Breast epithelium (tissue), 4 donors: ENCODE measurements around the gene NEBL. TPM values are rescaled to one million over a fixed set of nuclear protein-coding genes. Genes with fewer than 3 reads are reported as not detected.

ENCODE experiments used
- DNase-seq, 2 donors: peaks; one replicate each; pipeline ENCODE4 v3.0.0-alpha.2; 2019; ENCODE audit warnings: low spot score in 2 of 2
- H3K27ac ChIP-seq, 2 donors: fragments of 200-600 bp; sonication (generic) in 1 of 2; one replicate each; pipeline ENCODE4 v1.5.1; 2016 to 2019; ENCODE audit warnings: mild to moderate bottlenecking in 1 of 2
- H3K27me3 ChIP-seq, 2 donors: fragments of 200-600 bp; sonication (generic) in 1 of 2; one replicate each; pipeline versions ENCODE4 v1.5.1 to v1.6.0; 2017 to 2019; ENCODE audit warnings: control low read depth in 1 of 2, mild to moderate bottlenecking in 1 of 2
- H3K36me3 ChIP-seq: fragments of 200-600 bp; one replicate; pipeline ENCODE4 v1.5.1; 2019
- H3K4me1 ChIP-seq, 2 donors: fragments of 200-600 bp; sonication (generic); one replicate each; pipeline ENCODE4 v1.5.1; 2016 to 2019; ENCODE audit warnings: control low read depth in 1 of 2
- H3K4me3 ChIP-seq, 3 donors: fragments of 200-600 bp; sonication (generic); 1 replicate in 2 of 3; 2 replicates in 1 of 3; pipeline ENCODE4 v1.5.1; 2016 to 2019; ENCODE audit warnings: mild to moderate bottlenecking in 3 of 3, moderate library complexity in 2 of 3
- H3K9me3 ChIP-seq, 2 donors: fragments of 200-600 bp; sonication (generic) in 1 of 2; one replicate each; pipeline ENCODE4 v1.5.1; 2016 to 2019; ENCODE audit warnings: control low read depth in 1 of 2
- POLR2A ChIP-seq: fragments of 450-650 bp; IDR thresholded peaks from one replicate; pipeline ENCODE4 v1.6.1; 2016; ENCODE audit warnings: antibody characterized with exemption, mild to moderate bottlenecking, moderate library complexity
- POLR2AphosphoS5 ChIP-seq, 3 donors: sonication (generic); formaldehyde crosslinking; IDR thresholded peaks; one replicate each; pipeline ENCODE4 v1.6.1; 2017; ENCODE audit warnings: antibody characterized with exemption in 3 of 3
- intact Hi-C: fragments of 100-400 bp; cut with DNase I; formaldehyde crosslinking; loops from one replicate; pipeline ENCODE4 v1.15.1; 2023; ENCODE audit warnings: low total_unique reads
- total RNA-seq, 3 donors: library from RNA; depleted of rRNA; stranded (reverse); fragments of >200 nt; gene quantifications; one replicate each; pipeline ENCODE4 v1.1.0, GENCODE V29; 2016
- TF ChIP-seq, protein P1 (sequence below), 3 donors: fragments of 450-650 bp; IDR thresholded peaks; one replicate each; pipeline ENCODE4 v1.5.1; 2016 to 2017; ENCODE audit warnings: antibody characterized with exemption in 3 of 3, mild to moderate bottlenecking in 3 of 3, moderate library complexity in 3 of 3

The NEBL gene
- total RNA-seq, 3 donors from 2014 or later, result 3.8 to 313 (median 85.2) TPM

DNA sequence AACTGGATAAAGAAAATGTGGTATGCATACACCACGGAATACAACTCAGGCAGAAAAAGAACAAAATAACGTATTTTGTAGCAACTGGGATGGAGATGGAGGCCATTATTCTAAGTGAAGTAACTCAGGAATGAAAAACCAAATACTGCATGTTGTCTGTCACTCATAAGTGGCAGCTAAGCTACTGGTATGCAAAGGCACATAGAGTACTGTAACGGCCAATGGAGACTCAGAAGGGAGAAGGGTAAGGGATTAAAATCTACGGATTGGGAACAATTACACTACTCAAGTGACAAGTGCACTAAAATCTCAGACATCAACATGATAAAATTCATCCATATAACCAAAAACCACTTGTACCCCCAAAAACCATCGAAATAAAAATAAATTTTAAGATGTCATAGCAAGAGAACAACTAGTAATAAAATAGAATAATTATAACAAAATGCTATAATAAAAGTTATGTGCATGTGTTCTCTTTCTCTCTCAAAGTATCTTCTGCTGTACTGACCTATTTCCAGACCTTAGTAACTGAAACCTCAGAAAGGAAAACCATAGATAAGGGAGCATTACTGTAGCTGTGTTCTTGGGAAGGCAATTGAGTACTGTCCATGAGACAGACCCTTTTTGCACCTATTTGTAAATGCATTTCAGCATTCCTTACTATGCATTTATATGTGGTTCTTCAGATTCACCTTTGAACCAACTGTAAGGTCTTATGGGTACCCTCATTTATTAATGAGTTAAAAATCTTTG lies 6.7 kb upstream of the NEBL start:
- intact Hi-C loops, result no loop called here
- no peak overlapping the region for H3K4me3 ChIP-seq

DNA sequence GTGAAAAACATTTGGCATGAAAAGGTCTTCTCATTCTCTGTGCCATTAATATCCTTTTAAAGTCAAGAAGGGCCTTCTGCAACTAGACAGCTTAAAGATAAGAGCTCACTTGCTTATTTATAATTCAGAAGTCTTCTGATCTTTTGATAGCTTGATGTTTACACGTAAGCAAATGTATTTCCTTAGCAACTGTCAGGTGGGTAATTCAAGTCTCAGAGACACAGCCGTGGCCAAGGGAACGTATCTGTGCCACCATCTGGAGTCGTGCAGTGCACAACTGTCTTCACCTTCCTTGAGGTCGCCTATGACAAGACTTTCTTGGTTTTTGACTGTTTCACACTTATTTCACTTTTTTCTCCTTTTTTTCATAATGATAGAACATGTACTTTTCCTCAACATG lies 4.0 kb upstream of the NEBL start:
- Histone ChIP-seq H3K36me3 (no peaks in the 10 kb centered on the region), H3K27ac (no peak overlapping the region), H3K9me3 (no peaks in the 10 kb centered on the region), H3K4me3 (no peak overlapping the region), H3K27me3 (no peaks in the 10 kb centered on the region), H3K4me1 (no peaks in the 10 kb centered on the region)
- intact Hi-C loops, result no loop called here
- TF ChIP-seq, protein P1, sequence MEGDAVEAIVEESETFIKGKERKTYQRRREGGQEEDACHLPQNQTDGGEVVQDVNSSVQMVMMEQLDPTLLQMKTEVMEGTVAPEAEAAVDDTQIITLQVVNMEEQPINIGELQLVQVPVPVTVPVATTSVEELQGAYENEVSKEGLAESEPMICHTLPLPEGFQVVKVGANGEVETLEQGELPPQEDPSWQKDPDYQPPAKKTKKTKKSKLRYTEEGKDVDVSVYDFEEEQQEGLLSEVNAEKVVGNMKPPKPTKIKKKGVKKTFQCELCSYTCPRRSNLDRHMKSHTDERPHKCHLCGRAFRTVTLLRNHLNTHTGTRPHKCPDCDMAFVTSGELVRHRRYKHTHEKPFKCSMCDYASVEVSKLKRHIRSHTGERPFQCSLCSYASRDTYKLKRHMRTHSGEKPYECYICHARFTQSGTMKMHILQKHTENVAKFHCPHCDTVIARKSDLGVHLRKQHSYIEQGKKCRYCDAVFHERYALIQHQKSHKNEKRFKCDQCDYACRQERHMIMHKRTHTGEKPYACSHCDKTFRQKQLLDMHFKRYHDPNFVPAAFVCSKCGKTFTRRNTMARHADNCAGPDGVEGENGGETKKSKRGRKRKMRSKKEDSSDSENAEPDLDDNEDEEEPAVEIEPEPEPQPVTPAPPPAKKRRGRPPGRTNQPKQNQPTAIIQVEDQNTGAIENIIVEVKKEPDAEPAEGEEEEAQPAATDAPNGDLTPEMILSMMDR (IDR thresholded peaks at IDR 0.05), result no peak
- TF ChIP-seq POLR2AphosphoS5 (IDR thresholded peaks at IDR 0.05) (no peak), POLR2A (no peak)
- no peak for DNase-seq

More for the DNA sequence above, 6.7 kb upstream of the NEBL start:
- TF ChIP-seq, protein P1 (IDR thresholded peaks at IDR 0.05), result no peak
- TF ChIP-seq POLR2A, result no peak
- TF ChIP-seq POLR2AphosphoS5 (IDR thresholded peaks at IDR 0.05), result no peak
- Histone ChIP-seq H3K27ac (no peak overlapping the region), H3K4me1 (no peaks in the 10 kb centered on the region), H3K9me3 (no peaks in the 10 kb centered on the region), H3K27me3 (no peaks in the 10 kb centered on the region), H3K36me3 (no peaks in the 10 kb centered on the region)
- DNase-seq, result no peak

DNA sequence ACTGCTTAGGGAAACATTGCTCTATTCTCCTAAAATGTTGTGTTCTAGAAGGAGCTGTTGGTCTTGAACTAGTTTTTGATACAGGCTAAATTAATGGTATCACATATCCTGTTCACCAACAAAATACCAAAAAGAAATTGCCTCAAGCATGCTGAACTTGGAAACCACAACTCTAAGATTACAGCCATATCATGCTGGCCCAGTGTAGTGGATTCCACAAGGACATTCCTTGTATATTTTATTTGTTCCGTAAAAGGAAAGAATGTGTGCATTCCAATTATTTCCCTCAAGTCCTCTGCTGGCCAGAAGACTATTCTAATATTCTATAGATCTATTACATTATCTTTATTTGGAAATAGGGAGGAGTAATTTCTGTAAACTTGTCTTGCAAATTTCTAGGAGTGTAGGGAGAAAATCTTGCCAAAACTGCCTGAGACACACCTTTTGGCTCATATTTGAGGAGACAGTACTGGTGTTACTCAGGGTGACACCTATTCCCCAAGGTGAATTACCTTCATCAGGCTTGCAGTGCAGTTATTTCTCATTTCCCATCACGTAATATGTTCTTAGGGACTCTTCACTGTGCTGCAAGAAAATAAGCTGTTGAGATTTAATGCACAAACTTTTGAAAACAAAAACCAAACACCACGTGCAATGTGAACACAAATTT lies 1.9 kb upstream of the NEBL start:
- no peaks in the 10 kb centered on the region for H3K27me3 ChIP-seq
- TF ChIP-seq POLR2AphosphoS5 (IDR thresholded peaks at IDR 0.05) (no peak), POLR2A (no peak)
- TF ChIP-seq, protein P1 (IDR thresholded peaks at IDR 0.05), result no peak
- H3K27ac ChIP-seq, result no peak overlapping the region
- no peaks in the 10 kb centered on the region for H3K36me3 ChIP-seq
- no peaks in the 10 kb centered on the region for H3K4me1 ChIP-seq
- DNase-seq, result no peak
- intact Hi-C loops, result no loop called here
- H3K4me3 ChIP-seq, result no peak overlapping the region
- H3K9me3 ChIP-seq, result no peaks in the 10 kb centered on the region

DNA sequence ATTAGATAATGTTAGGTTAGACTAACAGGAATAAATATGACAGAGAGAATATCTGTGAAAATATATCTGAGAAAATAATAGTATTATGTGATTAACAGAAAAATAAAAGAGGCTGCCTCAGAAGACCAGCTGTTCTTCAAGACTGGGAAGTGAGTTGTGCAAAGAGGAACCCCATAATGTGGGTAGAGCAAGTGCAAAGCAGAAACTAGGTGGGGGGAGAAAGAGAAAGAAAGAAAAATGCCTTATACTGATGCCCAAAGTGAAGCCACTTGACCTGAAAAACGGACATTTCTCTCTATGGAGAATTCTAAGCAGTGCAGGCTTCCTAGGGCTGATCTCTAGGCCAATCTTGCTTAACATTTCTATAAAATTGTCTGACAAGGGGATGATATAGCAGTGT lies 3.8 kb downstream of the NEBL start:
- no peak for DNase-seq
- Histone ChIP-seq H3K4me1 (no peaks in the 10 kb centered on the region), H3K9me3 (no peaks in the 10 kb centered on the region), H3K4me3 (no peak overlapping the region), H3K36me3 (no peaks in the 10 kb centered on the region), H3K27me3 (no peaks in the 10 kb centered on the region), H3K27ac (no peak overlapping the region)
- intact Hi-C loops, result no loop called here
- TF ChIP-seq, protein P1 (IDR thresholded peaks at IDR 0.05), result no peak
- no peak for TF ChIP-seq POLR2AphosphoS5 (IDR thresholded peaks at IDR 0.05)
- TF ChIP-seq POLR2A, result no peak

DNA sequence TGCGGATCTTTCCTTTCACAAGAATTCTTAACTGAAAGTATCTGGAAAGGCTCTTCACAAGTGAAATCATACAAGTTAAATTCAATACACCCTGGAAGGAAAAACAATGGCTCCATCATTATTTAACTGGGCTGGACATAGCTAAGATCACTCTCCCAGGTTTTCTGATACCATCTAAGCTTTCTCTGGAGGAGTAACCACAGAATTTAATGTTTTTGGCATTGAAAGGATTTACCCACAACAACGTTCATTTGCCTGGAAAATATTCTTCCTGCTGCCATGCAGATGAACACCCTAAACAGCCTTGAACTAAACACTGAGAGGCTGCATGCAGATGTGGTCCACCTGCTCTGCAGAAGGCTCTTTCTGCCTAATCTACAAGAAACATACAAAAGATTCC lies 4.3 kb downstream of the NEBL start:
- Histone ChIP-seq H3K27ac (no peak overlapping the region), H3K27me3 (no peaks in the 10 kb centered on the region), H3K4me1 (no peaks in the 10 kb centered on the region), H3K36me3 (no peaks in the 10 kb centered on the region), H3K4me3 (no peak overlapping the region), H3K9me3 (no peaks in the 10 kb centered on the region)
- no peak for DNase-seq
- no peak for TF ChIP-seq POLR2AphosphoS5 (IDR thresholded peaks at IDR 0.05)
- no peak for TF ChIP-seq POLR2A
- TF ChIP-seq, protein P1 (IDR thresholded peaks at IDR 0.05), result no peak
- intact Hi-C loops, result no loop called here
